GM12873 (cell line): Measurements from ENCODE around the gene SLC30A5.

Experiments
- CTCF ChIP-seq: IDR thresholded peaks from 2 replicates; pipeline ENCODE4 v1.5.1; 2012; ENCODE audit warnings: low read depth, mild to moderate bottlenecking, moderate library complexity, low read length, control low read depth; ENCODE audit not compliant: insufficient read depth; ENCODE audit errors: missing control alignments

SLC30A5 gene

GRCh38 chr5:69113851-69114250, 20.0 kb downstream of the SLC30A5 start:
- no peak for TF ChIP-seq CTCF

- no peak for TF ChIP-seq CTCF
Measured at GRCh38 chr5:69115526-69115925, 21.7 kb downstream of the SLC30A5 start.

GRCh38 chr5:69129413-69129812, 35.6 kb downstream of the SLC30A5 start:
- no peak for TF ChIP-seq CTCF

- no peak for TF ChIP-seq CTCF
Measured at GRCh38 chr5:69130241-69130640, 36.4 kb downstream of the SLC30A5 start.

GRCh38 chr5:69131304-69131703, 37.5 kb downstream of the SLC30A5 start:
- TF ChIP-seq CTCF: no peak

GRCh38 chr5:69134126-69134525, 40.3 kb downstream of the SLC30A5 start:
- TF ChIP-seq CTCF: no peak

- no peak for TF ChIP-seq CTCF
Measured at GRCh38 chr5:69136293-69136692, 42.5 kb downstream of the SLC30A5 start.
